NT2/D1 (cell line): ENCODE measurements around the gene OGDHL.
A peak's percentile ranks its signal among the peaks of the same experiment; 100 is the strongest.

Source experiments
- DNase-seq: peaks from one replicate; pipeline ENCODE4 v3.0.0-alpha.2; 2011; ENCODE audit warnings: low read depth, low spot score
- H3K27me3 ChIP-seq: 2 replicates; pipeline ENCODE4 v1.6.0; 2011; ENCODE audit warnings: mild to moderate bottlenecking; ENCODE audit not compliant: insufficient read length, insufficient read depth
- H3K36me3 ChIP-seq: 2 replicates; pipeline ENCODE4 v1.6.1; 2011; ENCODE audit warnings: mild to moderate bottlenecking, low read length, mixed read lengths; ENCODE audit not compliant: insufficient read depth, insufficient read length
- H3K4me1 ChIP-seq: 2 replicates; pipeline ENCODE4 v1.5.1; 2011; ENCODE audit not compliant: insufficient read depth, insufficient read length
- H3K4me3 ChIP-seq: 2 replicates; pipeline ENCODE4 v1.5.1; 2011; ENCODE audit warnings: low read depth; ENCODE audit not compliant: insufficient read length
- H3K9ac ChIP-seq: 2 replicates; pipeline ENCODE4 v1.6.0; 2011; ENCODE audit warnings: low read depth; ENCODE audit not compliant: insufficient read length
- H3K9me3 ChIP-seq: 2 replicates; pipeline ENCODE4 v1.5.1; 2011; ENCODE audit warnings: mild to moderate bottlenecking, low read length; ENCODE audit not compliant: insufficient read depth
- SUZ12 ChIP-seq: IDR thresholded peaks from 2 replicates; pipeline ENCODE4 v1.6.1; 2011; ENCODE audit not compliant: insufficient read length, insufficient read depth; ENCODE audit errors: extremely low read depth
- YY1 ChIP-seq: IDR thresholded peaks from 2 replicates; pipeline ENCODE4 v1.6.1; 2011; ENCODE audit not compliant: insufficient read length, insufficient read depth
- ZNF274 ChIP-seq: IDR thresholded peaks from 2 replicates; pipeline ENCODE4 v1.6.1; 2011; ENCODE audit warnings: mild to moderate bottlenecking, low read depth, low read length

The OGDHL gene

GRCh38 chr10:49700997-49701396 is 61.1 kb downstream of the OGDHL start:
- Histone ChIP-seq H3K4me1 (no peaks in the 10 kb centered on the region), H3K36me3 (no peaks in the 10 kb centered on the region), H3K9me3 (peaks cover 10% of the 10 kb centered on the region), H3K4me3 (no peak overlapping the region), H3K9ac (no peak overlapping the region), H3K27me3 (peaks cover 7% of the 10 kb centered on the region)
- no peak for DNase-seq
- TF ChIP-seq SUZ12 (no peak), ZNF274 (no peak), YY1 (no peak)

DNA sequence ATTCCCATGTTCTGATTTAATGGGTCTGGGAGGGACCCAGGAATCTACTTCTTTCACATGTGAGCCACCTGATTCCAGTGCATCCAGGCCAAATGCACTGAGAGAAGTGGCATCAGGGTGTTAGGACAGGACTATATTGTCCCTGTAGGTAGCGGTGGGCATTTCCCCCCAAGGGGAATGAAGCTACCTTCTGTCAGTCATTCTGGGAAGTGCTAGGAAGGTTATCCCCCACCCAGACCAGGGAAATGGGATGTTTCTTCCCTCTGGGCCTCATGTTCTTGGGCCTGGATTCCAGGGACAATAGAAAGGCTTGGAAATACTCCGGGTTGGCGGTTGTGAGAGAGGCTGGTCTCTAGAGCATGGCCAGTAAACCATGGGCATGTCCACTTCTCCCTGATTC is 61.9 kb downstream of the OGDHL start:
- no peak overlapping the region for H3K9ac ChIP-seq
- H3K4me1 ChIP-seq = no peaks in the 10 kb centered on the region
- peaks cover 15% of the 10 kb centered on the region for H3K27me3 ChIP-seq
- H3K36me3 ChIP-seq = no peaks in the 10 kb centered on the region
- no peak overlapping the region for H3K4me3 ChIP-seq
- TF ChIP-seq ZNF274 = no peak
- no peak for TF ChIP-seq YY1
- TF ChIP-seq SUZ12 = no peak
- DNase-seq = no peak
- peaks cover 6% of the 10 kb centered on the region for H3K9me3 ChIP-seq

DNA sequence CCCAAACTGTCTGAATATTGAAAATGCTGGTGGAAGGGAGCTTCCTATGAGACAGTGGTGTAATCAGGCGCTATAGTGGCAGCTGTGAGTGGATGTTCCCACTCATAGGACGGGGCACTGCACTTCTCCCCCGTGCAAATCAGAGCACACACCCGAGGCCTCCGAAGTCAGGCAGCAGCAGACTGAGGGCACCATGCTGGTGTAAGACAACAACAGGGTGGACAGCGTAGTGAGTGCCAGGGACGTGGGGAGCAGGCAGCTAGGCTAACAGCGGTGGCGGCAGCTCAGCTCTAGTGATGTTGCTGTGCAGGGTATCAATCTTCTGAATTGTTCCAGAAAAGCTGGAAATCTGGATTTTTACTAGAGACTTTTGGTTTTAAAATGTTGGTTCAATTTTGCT is 63.4 kb downstream of the OGDHL start:
- H3K27me3 ChIP-seq = peaks cover 29% of the 10 kb centered on the region
- H3K4me3 ChIP-seq = no peak overlapping the region
- no peak overlapping the region for H3K9ac ChIP-seq
- TF ChIP-seq ZNF274 (no peak), YY1 (no peak), SUZ12 (no peak)
- DNase-seq = no peak
- H3K4me1 ChIP-seq = no peaks in the 10 kb centered on the region
- H3K9me3 ChIP-seq = peaks cover under 1% of the 10 kb centered on the region; the same call in 1 of the 2 replicates
- H3K36me3 ChIP-seq = no peaks in the 10 kb centered on the region

- Histone ChIP-seq H3K9me3 (peaks cover 8% of the 10 kb centered on the region; the same call in 1 of the 2 replicates), H3K27me3 (peaks cover 51% of the 10 kb centered on the region), H3K36me3 (no peaks in the 10 kb centered on the region), H3K9ac (no peak overlapping the region), H3K4me1 (peaks cover 6% of the 10 kb centered on the region), H3K4me3 (no peak overlapping the region)
- TF ChIP-seq SUZ12 (no peak), ZNF274 (no peak), YY1 (no peak)
- DNase-seq = no peak
Measured at GRCh38 chr10:49696311-49696710, 65.8 kb downstream of the OGDHL start.

GRCh38 chr10:49694466-49694865 is 67.7 kb downstream of the OGDHL start:
- Histone ChIP-seq H3K4me3 (no peak overlapping the region), H3K27me3 (peaks cover 58% of the 10 kb centered on the region)

GRCh38 chr10:49691588-49691987 is 70.5 kb downstream of the OGDHL start:
- TF ChIP-seq YY1 = no peak
- no peak for TF ChIP-seq SUZ12
- no peak for TF ChIP-seq ZNF274
- Histone ChIP-seq H3K36me3 (no peaks in the 10 kb centered on the region), H3K4me3 (no peak overlapping the region), H3K9me3 (peaks cover 17% of the 10 kb centered on the region; the same call in 1 of the 2 replicates), H3K4me1 (peaks cover 20% of the 10 kb centered on the region), H3K9ac (no peak overlapping the region), H3K27me3 (peaks cover 85% of the 10 kb centered on the region)
- no peak for DNase-seq

More at GRCh38 chr10:49694466-49694865, 67.7 kb downstream of the OGDHL start:
- Histone ChIP-seq H3K9ac (no peak overlapping the region), H3K36me3 (no peaks in the 10 kb centered on the region), H3K9me3 (peaks cover 8% of the 10 kb centered on the region; the same call in 1 of the 2 replicates), H3K4me1 (peaks cover 14% of the 10 kb centered on the region)
- no peak for DNase-seq
- TF ChIP-seq YY1 (no peak), SUZ12 (no peak), ZNF274 (no peak)

DNA sequence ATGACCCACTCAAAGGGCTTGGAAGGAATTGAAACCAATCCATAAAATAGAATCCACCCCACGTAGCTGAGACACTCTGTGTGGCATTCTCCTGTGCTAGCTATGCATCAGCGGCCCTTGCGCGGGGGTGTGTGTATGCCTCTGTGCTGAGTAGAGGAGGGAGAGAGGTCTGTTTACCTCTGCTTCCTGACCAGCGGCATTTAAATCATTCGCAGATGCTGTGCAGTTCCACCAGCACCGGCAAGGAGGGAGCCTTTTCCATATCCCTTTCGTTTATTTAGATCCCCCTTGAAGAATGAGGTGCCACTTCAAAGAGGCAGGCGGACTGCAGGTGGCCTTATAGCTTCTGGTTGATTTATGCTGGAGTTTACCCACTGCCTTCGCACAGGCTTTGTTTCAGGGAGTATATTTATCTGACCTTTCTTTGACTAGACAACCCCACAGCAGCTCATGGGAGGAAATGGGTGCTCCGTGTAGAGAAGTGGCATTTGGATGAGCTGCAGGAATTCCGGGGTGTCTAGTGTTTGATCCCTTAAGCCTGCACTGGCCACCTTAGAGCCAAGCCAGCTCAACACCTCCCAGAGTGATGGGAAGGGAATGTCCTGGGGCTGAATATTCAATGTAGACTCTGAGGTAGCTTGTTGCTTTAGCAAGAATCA is 71.3 kb downstream of the OGDHL start:
- TF ChIP-seq SUZ12 = no peak
- no peak for TF ChIP-seq YY1
- TF ChIP-seq ZNF274 = no peak
- H3K9me3 ChIP-seq = peaks cover 22% of the 10 kb centered on the region; the same call in 1 of the 2 replicates
- peak overlapping the region; percentile 6 for H3K4me3 ChIP-seq
- H3K4me1 ChIP-seq = peaks cover 20% of the 10 kb centered on the region
- DNase-seq = no peak
- H3K27me3 ChIP-seq = peaks cover 78% of the 10 kb centered on the region
- no peak overlapping the region for H3K9ac ChIP-seq
- no peaks in the 10 kb centered on the region for H3K36me3 ChIP-seq
